Fibroblast of peridontal ligament (primary cell): ENCODE measurements around the gene TCEANC2.
"Not testable (repeated sequence)": the region's sequence is repeated elsewhere in the genome, so short reads cannot be mapped to it uniquely, and the experiment has no call there.

ENCODE experiments used
- DNase-seq: peaks from one replicate; pipeline ENCODE4 v3.0.0-alpha.2; 2010; ENCODE audit errors: extremely low read depth

The TCEANC2 gene

GRCh38 chr1:54086754-54087153, 33.3 kb downstream of the TCEANC2 start:
- no peak for DNase-seq

- no peak for DNase-seq
These were observed 35.0 kb downstream of the TCEANC2 start for GRCh38 chr1:54088385-54088784.

GRCh38 chr1:54091666-54092065, 38.3 kb downstream of the TCEANC2 start:
- no peak for DNase-seq

DNA sequence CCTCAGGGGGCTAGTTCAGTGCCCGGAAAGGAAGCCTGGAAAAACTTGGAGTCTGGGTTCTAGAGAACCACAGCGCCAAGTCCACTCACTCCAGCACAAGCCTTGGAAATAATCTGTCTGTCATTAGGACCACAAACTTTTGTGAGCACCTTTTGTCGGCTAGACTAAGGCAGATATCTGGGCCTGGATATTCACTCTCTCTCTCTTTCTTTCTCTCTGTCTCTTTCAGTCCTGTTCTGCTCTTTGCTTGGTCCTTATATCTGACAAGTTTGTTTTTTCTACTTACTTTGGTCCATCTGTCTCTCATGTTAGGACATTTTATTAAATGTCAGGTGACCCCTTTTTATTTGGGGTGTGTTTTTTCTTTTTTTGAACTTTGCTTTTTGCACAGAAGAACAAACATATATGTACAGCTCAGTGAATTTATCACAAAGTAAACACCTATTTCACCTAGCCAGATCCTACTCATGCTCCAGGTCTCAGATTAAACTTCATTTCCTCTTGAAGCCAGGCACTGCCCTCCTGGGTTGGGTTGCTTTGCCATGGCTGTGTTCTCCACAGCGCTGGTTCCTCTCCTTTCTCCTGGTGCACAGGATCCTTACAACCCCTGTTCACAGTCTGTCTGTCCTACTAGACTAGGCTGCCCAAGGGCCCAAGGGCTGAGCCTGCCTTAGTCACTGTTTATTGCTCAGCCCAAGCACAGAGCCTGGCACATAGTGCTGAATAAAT, 40.8 kb downstream of the TCEANC2 start:
- no peak for DNase-seq

- not testable (repeated sequence) for DNase-seq
These were observed 41.3 kb downstream of the TCEANC2 start for GRCh38 chr1:54094730-54095105.

DNA sequence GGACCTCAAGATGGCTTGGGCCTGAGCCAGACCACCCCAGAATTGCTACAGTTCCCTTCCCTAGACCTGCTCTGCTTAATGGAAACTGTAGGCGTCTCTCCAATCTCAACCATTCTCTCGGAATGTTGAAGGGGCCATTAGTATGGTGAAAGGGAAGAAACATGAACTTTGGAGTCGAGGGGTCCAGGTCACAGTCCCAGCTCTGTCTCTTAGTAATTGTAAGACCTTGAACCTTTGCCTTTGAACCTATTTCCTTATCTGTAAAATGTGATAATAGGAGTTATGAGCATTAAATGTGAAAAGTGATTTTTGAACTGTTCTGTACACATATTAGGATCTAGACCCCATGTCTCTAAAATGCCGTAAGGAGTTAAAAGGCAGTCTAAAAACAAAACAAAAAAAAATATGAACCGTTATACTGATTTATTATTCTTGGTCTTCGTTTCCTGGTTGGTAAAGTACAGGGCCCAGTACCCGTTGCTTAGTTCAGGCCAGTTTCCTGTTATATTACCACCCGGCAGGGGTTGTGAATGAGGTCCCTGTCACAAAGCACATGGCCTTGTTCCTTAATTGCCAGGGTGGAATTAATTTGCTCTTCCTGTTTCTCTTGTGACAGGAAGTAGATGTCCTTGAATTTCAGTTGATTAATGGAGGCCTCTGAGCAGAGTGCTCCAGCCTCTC, 42.3 kb downstream of the TCEANC2 start:
- DNase-seq, result no peak

GRCh38 chr1:54096227-54096876, 42.9 kb downstream of the TCEANC2 start:
- DNase-seq, result no peak

GRCh38 chr1:54096877-54097240, 43.5 kb downstream of the TCEANC2 start:
- no peak for DNase-seq

GRCh38 chr1:54099061-54099610, 45.7 kb downstream of the TCEANC2 start:
- DNase-seq, result no peak

DNA sequence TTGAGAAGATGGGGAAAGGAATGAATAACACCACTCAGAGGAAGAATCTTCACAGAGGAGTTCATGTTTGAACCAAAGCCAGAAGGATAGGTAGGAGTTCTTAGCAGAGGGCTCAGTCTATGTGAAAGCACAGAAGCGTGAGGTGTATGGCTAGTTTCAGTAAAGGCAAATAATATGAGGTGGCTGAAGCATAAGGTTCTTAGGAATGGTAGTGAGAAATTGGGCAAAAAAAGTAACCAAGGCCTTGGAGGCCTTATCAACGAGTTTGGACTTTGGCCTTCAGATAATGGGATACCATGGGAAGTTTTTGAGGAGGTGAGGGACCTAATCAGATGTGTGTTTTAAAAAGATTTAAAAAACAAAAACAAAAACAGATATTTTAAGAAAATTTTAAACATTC, 47.1 kb downstream of the TCEANC2 start:
- DNase-seq, result no peak

DNA sequence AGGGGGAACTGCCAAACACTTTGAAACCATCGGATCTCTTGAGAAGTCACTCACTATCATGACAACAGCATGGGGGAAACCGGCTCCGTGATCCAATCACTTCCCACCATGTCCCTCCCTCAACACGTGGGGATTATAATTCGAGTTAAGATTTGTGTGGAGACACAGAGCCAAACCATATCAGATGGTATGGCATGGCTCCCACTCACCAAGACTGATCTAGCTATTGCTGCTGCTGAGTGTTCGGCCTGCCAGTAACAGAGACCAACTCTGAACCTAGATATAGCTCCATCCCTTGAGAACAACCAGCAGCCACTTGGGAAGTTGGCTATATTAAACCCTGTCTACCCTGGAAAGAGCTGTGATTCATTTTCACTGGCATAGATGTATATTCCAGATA, 50.0 kb downstream of the TCEANC2 start:
- DNase-seq, result no peak

DNA sequence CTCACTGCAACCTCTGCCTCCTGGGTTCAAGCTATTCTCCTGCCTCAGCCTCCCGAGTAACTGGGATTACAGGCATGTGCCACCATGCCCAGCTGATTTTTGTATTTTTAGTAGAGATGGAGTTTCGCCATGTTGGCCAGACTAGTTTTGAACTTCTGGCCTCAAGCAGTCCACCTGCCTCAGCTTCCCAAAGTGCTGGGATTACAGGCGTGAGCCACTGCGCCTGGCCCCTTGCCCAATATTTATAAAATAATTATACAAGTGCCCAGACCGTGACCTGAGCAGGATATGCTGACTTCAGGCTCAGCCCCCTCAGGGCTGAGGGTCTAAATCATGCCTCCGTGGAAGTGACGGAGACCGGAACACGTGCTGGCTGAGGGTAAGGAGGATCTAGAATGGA, 51.2 kb downstream of the TCEANC2 start:
- DNase-seq, result not testable (repeated sequence)

- DNase-seq, result no peak
These were observed 51.7 kb downstream of the TCEANC2 start for GRCh38 chr1:54105080-54105479.

DNA sequence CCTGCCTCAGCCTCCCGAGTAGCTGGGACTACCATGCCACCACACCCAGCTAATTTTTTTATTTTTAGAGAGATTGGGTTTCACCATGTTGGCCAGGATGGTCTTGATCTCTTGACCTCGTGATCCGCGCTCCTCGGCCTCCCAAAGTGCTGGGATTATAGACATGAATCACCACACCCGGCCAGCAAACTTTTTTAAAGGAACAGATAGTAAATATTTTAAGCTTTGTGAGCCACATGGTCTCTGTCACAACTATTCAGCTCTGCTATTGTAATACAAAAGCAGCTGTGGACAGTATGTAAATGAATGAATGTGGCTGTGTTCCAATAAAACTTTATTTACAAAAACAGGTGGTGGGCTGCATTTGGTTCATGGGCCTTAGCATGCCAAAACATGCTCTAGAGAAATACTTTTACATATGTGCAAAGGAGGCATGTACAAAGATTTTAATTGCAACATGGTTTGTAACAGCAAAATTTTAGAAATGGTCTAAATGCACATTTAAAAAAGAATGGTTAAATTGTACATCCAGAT, 52.4 kb downstream of the TCEANC2 start:
- no peak for DNase-seq

DNA sequence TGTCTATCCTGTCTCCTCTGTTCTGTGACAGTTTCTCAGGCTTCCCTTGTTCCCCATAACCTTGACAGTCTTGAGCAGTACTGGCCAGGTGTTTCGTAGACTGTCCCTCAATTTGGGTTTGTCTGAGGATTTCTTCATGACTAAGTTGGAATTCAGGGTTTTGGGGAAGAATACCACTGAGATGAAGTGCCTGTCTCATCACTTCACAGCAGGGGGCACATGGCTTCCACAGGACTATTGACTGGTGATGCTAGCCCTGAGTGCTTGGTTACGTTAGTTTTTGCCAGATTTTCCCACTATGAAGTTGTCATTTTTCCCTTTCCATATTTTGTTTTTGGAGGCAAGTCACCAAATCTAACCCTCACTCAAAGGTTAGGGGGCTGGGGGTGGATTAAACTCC, 53.7 kb downstream of the TCEANC2 start:
- DNase-seq, result peak; percentile 48

DNA sequence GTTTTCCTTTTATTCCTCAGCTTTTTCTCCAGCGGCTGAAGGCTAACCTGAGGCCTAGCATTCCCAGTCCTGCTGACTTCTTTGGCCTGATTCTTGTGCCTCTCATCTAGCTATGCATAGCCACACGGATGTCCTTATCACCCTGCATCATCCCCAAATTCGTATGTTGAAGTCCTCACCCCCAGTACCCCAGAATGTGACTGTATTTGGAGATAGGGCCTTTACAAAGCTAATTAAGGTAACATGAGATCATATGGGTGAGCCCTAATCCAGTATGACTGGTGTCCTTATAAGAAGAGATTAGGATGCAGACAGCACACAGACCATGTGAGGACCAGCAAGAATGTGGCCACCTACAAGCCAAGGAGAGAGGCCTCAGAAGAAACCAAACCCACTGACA, 54.7 kb downstream of the TCEANC2 start:
- no peak for DNase-seq

GRCh38 chr1:54109129-54110090, 56.0 kb downstream of the TCEANC2 start:
- no peak for DNase-seq

DNA sequence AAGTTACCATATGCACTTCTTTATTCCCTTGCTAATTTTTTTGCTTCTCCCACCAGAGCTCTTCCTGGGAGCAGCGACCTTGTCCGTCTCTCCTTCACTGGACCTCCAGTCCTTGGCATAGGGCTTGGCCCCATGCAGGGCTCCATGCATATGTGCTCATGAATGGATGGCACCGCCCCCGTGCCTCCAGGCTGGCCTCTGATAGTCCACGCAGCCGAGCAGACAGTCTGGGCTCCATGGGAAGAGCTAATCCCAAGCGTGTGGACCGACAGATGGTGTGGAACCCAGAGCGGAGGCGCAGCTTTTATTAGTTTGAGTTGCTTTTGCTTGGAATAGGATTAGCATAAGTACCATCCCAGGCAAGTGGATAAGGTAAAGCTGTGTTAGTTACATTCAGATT, 57.6 kb downstream of the TCEANC2 start:
- no peak for DNase-seq

DNA sequence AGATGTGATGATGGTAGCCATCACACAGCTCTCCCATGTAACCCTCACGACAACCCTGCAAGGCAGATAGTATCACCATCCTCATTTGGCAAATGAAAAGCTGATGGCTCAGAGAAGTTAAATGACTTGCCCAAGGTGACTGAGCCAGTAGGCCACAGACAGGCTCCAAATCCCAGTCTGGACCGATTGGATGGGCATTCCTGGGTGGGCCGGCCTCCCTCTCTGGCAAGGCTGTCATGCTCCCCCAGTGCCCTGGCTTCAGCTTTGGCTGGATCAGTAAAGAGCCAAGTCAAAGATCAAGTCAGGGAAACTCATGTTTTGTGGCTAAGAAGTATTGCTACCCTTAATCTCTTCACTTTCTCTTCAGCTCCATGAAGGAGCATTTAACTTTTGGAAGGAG, 58.2 kb downstream of the TCEANC2 start:
- DNase-seq, result no peak

- DNase-seq, result no peak
These were observed 58.6 kb downstream of the TCEANC2 start for GRCh38 chr1:54112027-54112426.

DNA sequence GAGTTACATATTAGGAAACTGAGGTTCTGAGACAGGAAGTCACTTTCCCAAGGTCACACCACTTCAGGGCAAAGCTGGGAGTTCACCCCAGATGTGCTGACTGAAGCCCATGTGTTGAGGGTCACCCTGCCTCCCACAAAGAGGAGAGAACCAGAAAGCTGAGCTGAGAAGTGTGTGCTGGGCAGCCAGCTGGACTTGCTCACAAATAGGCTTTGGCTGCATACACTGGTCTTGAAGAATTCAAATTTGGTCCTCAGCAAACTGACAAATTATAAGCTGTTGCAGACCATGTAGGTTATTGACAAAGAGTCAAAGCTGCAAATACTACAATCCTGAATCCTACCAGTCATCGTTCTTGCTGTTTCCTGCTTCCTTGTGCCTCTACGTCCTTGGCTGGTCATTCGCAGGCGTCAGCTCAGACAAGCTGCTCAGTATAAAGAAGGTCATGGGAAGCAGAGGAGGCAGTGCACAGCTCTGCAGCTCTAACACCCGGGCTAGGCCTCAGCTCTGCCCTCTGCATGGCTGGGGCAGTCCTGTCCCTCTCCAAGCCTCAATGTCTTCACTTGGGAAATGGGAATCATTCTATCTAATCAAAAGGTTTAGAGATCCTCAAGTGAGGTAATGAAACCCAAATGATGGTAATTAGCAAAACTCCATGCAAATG, 59.4 kb downstream of the TCEANC2 start:
- no peak for DNase-seq
